ENCODE measurements around the gene SLC1A7.

- TF ChIP-seq L3MBTL2 (conservative IDR thresholded peaks at IDR 0.05) (no peak), LEF1 (IDR thresholded peaks at IDR 0.05; ENCODE audit: borderline replicate concordance) (no peak), ELF4 (IDR thresholded peaks at IDR 0.05) (no peak), ZNF384 (IDR thresholded peaks at IDR 0.05) (no peak), FOXM1 (IDR thresholded peaks at IDR 0.05; ENCODE audit: borderline replicate concordance) (no peak), SP1 (IDR thresholded peaks at IDR 0.05) (no peak), SUZ12 (IDR thresholded peaks at IDR 0.05) (no peak), BHLHE40 (IDR thresholded peaks at IDR 0.05; ENCODE audit: borderline replicate concordance) (no peak)
These were observed 49.6 kb downstream of the SLC1A7 start for GRCh38 chr1:53092659-53093450.

All from HEK293T (cell line).